IMR-90 (cell line): ENCODE results near the gene NDNF. TPM values are rescaled to one million over a fixed set of nuclear protein-coding genes. Genes with fewer than 3 reads are reported as not detected.

Source experiments
- ATAC-seq: fragments of 200-7000 bp; cut with Tn5 transposase; 2 replicates; pipeline ENCODE4 v1.9.1; 2020; ENCODE audit warnings: low read depth, mild to moderate bottlenecking, moderate library complexity
- BruUV-seq: library from RNA; stranded (reverse); fragments of 400-500 nt; replicated peaks from 2 replicates; lab custom pipeline; 2021; lab: Mats Ljungman, UMichigan
- CTCF ChIA-PET: fragments of 300-600 bp; formaldehyde crosslinking; extraction: SDS; loops from one replicate; lab custom pipeline; 2021; ENCODE audit warnings: antibody characterized with exemption; lab: Yijun Ruan, JAX
- POLR2A ChIA-PET: fragments of 300-600 bp; sonication (Branson Sonifier 250); formaldehyde crosslinking; loops from one replicate; lab custom pipeline; 2022; ENCODE audit warnings: antibody characterized with exemption; ENCODE audit not compliant: unreplicated experiment; lab: Charles Lee
- DNase-seq: peaks from one replicate; pipeline ENCODE4 v3.0.0; 2013
- H2AFZ ChIP-seq: replicated peaks from 2 replicates; pipeline ENCODE3; 2013; ENCODE audit warnings: low read length, mild to moderate bottlenecking; ENCODE audit not compliant: poor library complexity
- H2AK5ac ChIP-seq: 2 replicates; pipeline ENCODE4 v1.6.1; 2013; ENCODE audit warnings: low read depth, low read length, inconsistent platforms
- H2AK9ac ChIP-seq: replicated peaks from 2 replicates; pipeline ENCODE3; 2013; ENCODE audit warnings: mild to moderate bottlenecking, low read depth, low read length, moderate library complexity; ENCODE audit not compliant: poor library complexity
- H2BK120ac ChIP-seq: 2 replicates; pipeline ENCODE4 v1.6.1; 2013; ENCODE audit warnings: low read depth, low read length, inconsistent platforms
- H2BK15ac ChIP-seq: 3 replicates; pipeline ENCODE4 v1.6.1; 2013; ENCODE audit warnings: low read depth, low read length, inconsistent platforms
- H2BK20ac ChIP-seq: 2 replicates; pipeline ENCODE4 v1.6.1; 2013; ENCODE audit warnings: low read depth, mild to moderate bottlenecking, inconsistent platforms, low read length, moderate library complexity
- H2BK5ac ChIP-seq: 2 replicates; pipeline ENCODE4 v1.6.1; 2013; ENCODE audit warnings: mild to moderate bottlenecking, low read depth, low read length, inconsistent platforms; ENCODE audit not compliant: poor library complexity, severe bottlenecking
- H3K14ac ChIP-seq: replicated peaks from 2 replicates; pipeline ENCODE4 v1.6.1; 2013; ENCODE audit warnings: low read depth, low read length, inconsistent platforms
- H3K18ac ChIP-seq: 2 replicates; pipeline ENCODE4 v1.6.1; 2013; ENCODE audit warnings: low read depth, low read length, control low read depth
- H3K23ac ChIP-seq: 2 replicates; pipeline ENCODE4 v1.6.1; 2013; ENCODE audit warnings: low read depth, low read length, inconsistent platforms
- H3K27ac ChIP-seq: 2 replicates; pipeline ENCODE4 v1.5.1; 2013; ENCODE audit warnings: mild to moderate bottlenecking, control low read depth, low read length; ENCODE audit not compliant: insufficient read depth
- H3K27me3 ChIP-seq: 2 replicates; pipeline ENCODE4 v1.6.1; 2013; ENCODE audit warnings: low read length; ENCODE audit not compliant: control insufficient read depth, insufficient read depth
- H3K36me3 ChIP-seq: 2 replicates; pipeline ENCODE4 v1.6.1; 2013; ENCODE audit warnings: low read length, mixed read lengths; ENCODE audit not compliant: control insufficient read depth, insufficient read depth
- H3K4ac ChIP-seq: 2 replicates; pipeline ENCODE4 v1.6.1; 2013; ENCODE audit warnings: low read depth, low read length, inconsistent platforms
- H3K4me1 ChIP-seq: 2 replicates; pipeline ENCODE4 v1.6.1; 2013; ENCODE audit warnings: low read length, mixed read lengths; ENCODE audit not compliant: control insufficient read depth, insufficient read depth
- H3K4me2 ChIP-seq: 2 replicates; pipeline ENCODE4 v1.6.1; 2013; ENCODE audit warnings: low read depth, mild to moderate bottlenecking, control low read depth, low read length, moderate library complexity
- H3K4me3 ChIP-seq: 2 replicates; pipeline ENCODE4 v1.5.1; 2013; ENCODE audit warnings: low read depth, mild to moderate bottlenecking, control low read depth, low read length, moderate library complexity; ENCODE audit not compliant: insufficient read depth
- H3K56ac ChIP-seq: 2 replicates; pipeline ENCODE4 v1.6.1; 2013; ENCODE audit warnings: low read length, inconsistent platforms; ENCODE audit not compliant: insufficient read depth; ENCODE audit errors: extremely low read depth
- H3K79me1 ChIP-seq, 2 experiments: 2 replicates each; pipeline ENCODE4 v1.6.1; 2013; ENCODE audit warnings: low read length in 2 of 2, inconsistent platforms in 1 of 2, low read depth in 1 of 2
- H3K9ac ChIP-seq: 2 replicates; pipeline ENCODE4 v1.6.1; 2013; ENCODE audit warnings: low read depth, low read length, control low read depth
- H3K9me1 ChIP-seq: 2 replicates; pipeline ENCODE4 v1.6.1; 2013; ENCODE audit warnings: low read length, inconsistent platforms; ENCODE audit not compliant: insufficient read depth
- H3K9me3 ChIP-seq: 2 replicates; pipeline ENCODE4 v1.6.1; 2013; ENCODE audit warnings: low read length; ENCODE audit not compliant: control insufficient read depth, insufficient read depth
- H4K20me1 ChIP-seq: 2 replicates; pipeline ENCODE4 v1.6.1; 2013; ENCODE audit warnings: low read length, inconsistent platforms; ENCODE audit not compliant: insufficient read depth
- H4K5ac ChIP-seq: 2 replicates; pipeline ENCODE4 v1.6.1; 2013; ENCODE audit warnings: mild to moderate bottlenecking, low read depth, low read length, control low read depth
- H4K8ac ChIP-seq, 2 experiments: 2 replicates each; pipeline ENCODE4 v1.6.1; 2013; ENCODE audit warnings: low read depth in 2 of 2, low read length in 2 of 2, control low read depth in 1 of 2, inconsistent platforms in 1 of 2
- H4K91ac ChIP-seq: 2 replicates; pipeline ENCODE4 v1.6.1; 2013; ENCODE audit warnings: low read depth, low read length, inconsistent platforms; ENCODE audit not compliant: insufficient read depth
- BHLHE40 ChIP-seq: fragments of 150-350 bp; IDR thresholded peaks from 2 replicates; pipeline ENCODE4 v1.6.1; 2016; ENCODE audit warnings: mild to moderate bottlenecking, low read depth, low read length
- CEBPB ChIP-seq: IDR thresholded peaks from 2 replicates; pipeline ENCODE4 v1.6.1; 2012; ENCODE audit warnings: low read depth, low read length, improper control_type of control experiment
- CHD1 ChIP-seq: IDR thresholded peaks from 2 replicates; pipeline ENCODE4 v1.6.1; 2012; ENCODE audit warnings: low read depth, low read length, improper control_type of control experiment
- FOS ChIP-seq: fragments of 150-350 bp; IDR thresholded peaks from 2 replicates; pipeline ENCODE4 v1.6.1; 2016; ENCODE audit warnings: low read depth, low read length
- MAFK ChIP-seq: IDR thresholded peaks from 2 replicates; pipeline ENCODE4 v1.6.1; 2012; ENCODE audit warnings: low read depth, low read length, improper control_type of control experiment
- MAZ ChIP-seq: IDR thresholded peaks from 2 replicates; pipeline ENCODE4 v1.6.1; 2012; ENCODE audit warnings: low read depth, mild to moderate bottlenecking, low read length, improper control_type of control experiment, moderate library complexity, borderline replicate concordance
- MXI1 ChIP-seq: IDR thresholded peaks from 2 replicates; pipeline ENCODE4 v1.6.1; 2012; ENCODE audit warnings: low read depth, mild to moderate bottlenecking, low read length, moderate library complexity, borderline replicate concordance
- NFE2L2 ChIP-seq: fragments of 150-350 bp; IDR thresholded peaks from 2 replicates; pipeline ENCODE4 v1.6.1; 2016; ENCODE audit warnings: low read depth, mild to moderate bottlenecking, low read length
- POLR2A ChIP-seq: IDR thresholded peaks from 2 replicates; pipeline ENCODE4 v1.6.1; 2012; ENCODE audit warnings: mild to moderate bottlenecking, low read depth, low read length
- RAD21 ChIP-seq: IDR thresholded peaks from 2 replicates; pipeline ENCODE4 v1.6.1; 2012; ENCODE audit warnings: low read length, improper control_type of control experiment
- RCOR1 ChIP-seq: IDR thresholded peaks from 2 replicates; pipeline ENCODE4 v1.6.1; 2012; ENCODE audit warnings: mild to moderate bottlenecking, low read length, improper control_type of control experiment; ENCODE audit not compliant: insufficient replicate concordance
- RFX5 ChIP-seq: IDR thresholded peaks from 2 replicates; pipeline ENCODE4 v1.8.0; 2012; ENCODE audit warnings: low read depth, mild to moderate bottlenecking, low read length, moderate library complexity
- SMC3 ChIP-seq: fragments of 150-350 bp; IDR thresholded peaks from 2 replicates; pipeline ENCODE4 v1.6.1; 2016; ENCODE audit warnings: low read depth, mild to moderate bottlenecking, antibody characterized with exemption, low read length, moderate library complexity
- WGBS, 2 experiments: methylation state at CpG; one replicate each; pipeline versions ENCODE4 v1.1.5 to v1.1.7; 2013; ENCODE audit warnings: missing lambda C conversion rate in 2 of 2; ENCODE audit not compliant: insufficient read length in 1 of 2; ENCODE audit errors: extremely low coverage in 2 of 2; 5-methylcytosine and 5-hydroxymethylcytosine counted together
- dilution Hi-C: fragments of 300-500 bp; cut with HindIII; formaldehyde crosslinking; loops from one replicate; pipeline ENCODE4 v1.14.3; 2018; ENCODE audit warnings: low sequenced_read_pairs; ENCODE audit not compliant: unreplicated experiment
- in situ Hi-C: fragments of 300-500 bp; cut with MboI; formaldehyde crosslinking; loops from 3 replicates; pipeline ENCODE4 v1.14.3; 2019; ENCODE audit warnings: low sequenced_read_pairs, inconsistent platforms, mixed read lengths
- intact Hi-C: fragments of 100-400 bp; cut with micrococcal nuclease; formaldehyde crosslinking; loops from 2 replicates; pipeline ENCODE4 v1.10.0; 2022
- polyA plus RNA-seq, 3 experiments: library from polyadenylated mRNA; depleted of rRNA; stranded (reverse); fragments of >200 nt; gene quantifications; 2 replicates each; pipeline ENCODE4 v1.2.3, GENCODE V29; 2012; ENCODE audit warnings: low replicate concordance in 1 of 3
- total RNA-seq: library from RNA; depleted of rRNA; stranded (reverse); fragments of >200 nt; gene quantifications from 2 replicates; pipeline ENCODE4 v1.2.3, GENCODE V29; 2012
- TF ChIP-seq, protein P1 (sequence below): conservative IDR thresholded peaks from 2 replicates; pipeline ENCODE4 v1.5.1; 2012; ENCODE audit warnings: mild to moderate bottlenecking, low read depth, low read length, improper control_type of control experiment
- TF ChIP-seq, protein P2 (sequence below): fragments of 150-350 bp; IDR thresholded peaks from 2 replicates; pipeline ENCODE4 v1.6.1; 2017; ENCODE audit warnings: mild to moderate bottlenecking, antibody characterized with exemption, low read length, low read depth
- TF ChIP-seq, protein P3 (sequence below): fragments of 150-350 bp; IDR thresholded peaks from 2 replicates; pipeline ENCODE4 v1.6.1; 2016; ENCODE audit warnings: low read depth, mild to moderate bottlenecking, low read length, moderate library complexity, borderline replicate concordance

Gene NDNF
- total and polyA plus RNA-seq, 2 of the 4 experiments (the other 2 are of a cell fraction), result under 0.01 TPM; not detected in 1

DNA sequence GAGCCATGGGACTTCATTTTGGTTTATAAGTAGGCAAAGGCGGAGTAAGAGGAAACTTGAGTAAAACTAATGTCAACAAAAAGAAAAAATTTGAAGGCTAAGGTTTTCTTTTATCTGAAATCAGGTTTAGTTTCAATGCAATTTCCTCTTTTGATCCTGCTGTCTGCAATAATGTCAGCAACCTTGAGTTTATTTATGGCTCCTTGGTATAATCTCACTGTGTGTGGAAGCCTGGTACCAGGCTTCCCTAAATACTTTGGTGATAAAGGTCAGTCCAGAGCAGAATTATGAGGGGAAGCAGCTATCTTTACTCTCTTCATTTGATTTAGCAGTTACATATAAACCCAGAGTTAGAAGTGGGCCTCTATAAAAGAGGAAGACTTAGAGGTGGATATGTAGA, 57.8 kb downstream of the NDNF start:
- intact Hi-C loops (no loop called here), in situ Hi-C loops (no loop called here), dilution Hi-C loops (no loop called here)
- H2BK20ac ChIP-seq, result no peak overlapping the region
- H3K4me1 ChIP-seq, result no peaks in the 10 kb centered on the region
- no peak overlapping the region for H4K5ac ChIP-seq
- no peak overlapping the region for H3K14ac ChIP-seq
- no peak overlapping the region for H2BK5ac ChIP-seq
- H3K9me1 ChIP-seq, result no peaks in the 10 kb centered on the region
- CTCF ChIA-PET, result no interaction called here
- no peak for ATAC-seq
- TF ChIP-seq, protein P1, sequence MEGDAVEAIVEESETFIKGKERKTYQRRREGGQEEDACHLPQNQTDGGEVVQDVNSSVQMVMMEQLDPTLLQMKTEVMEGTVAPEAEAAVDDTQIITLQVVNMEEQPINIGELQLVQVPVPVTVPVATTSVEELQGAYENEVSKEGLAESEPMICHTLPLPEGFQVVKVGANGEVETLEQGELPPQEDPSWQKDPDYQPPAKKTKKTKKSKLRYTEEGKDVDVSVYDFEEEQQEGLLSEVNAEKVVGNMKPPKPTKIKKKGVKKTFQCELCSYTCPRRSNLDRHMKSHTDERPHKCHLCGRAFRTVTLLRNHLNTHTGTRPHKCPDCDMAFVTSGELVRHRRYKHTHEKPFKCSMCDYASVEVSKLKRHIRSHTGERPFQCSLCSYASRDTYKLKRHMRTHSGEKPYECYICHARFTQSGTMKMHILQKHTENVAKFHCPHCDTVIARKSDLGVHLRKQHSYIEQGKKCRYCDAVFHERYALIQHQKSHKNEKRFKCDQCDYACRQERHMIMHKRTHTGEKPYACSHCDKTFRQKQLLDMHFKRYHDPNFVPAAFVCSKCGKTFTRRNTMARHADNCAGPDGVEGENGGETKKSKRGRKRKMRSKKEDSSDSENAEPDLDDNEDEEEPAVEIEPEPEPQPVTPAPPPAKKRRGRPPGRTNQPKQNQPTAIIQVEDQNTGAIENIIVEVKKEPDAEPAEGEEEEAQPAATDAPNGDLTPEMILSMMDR, result no peak
- TF ChIP-seq SMC3, result no peak
- no peak for TF ChIP-seq MAZ
- no peak for TF ChIP-seq MXI1
- no peak for TF ChIP-seq MAFK
- TF ChIP-seq, protein P2, sequence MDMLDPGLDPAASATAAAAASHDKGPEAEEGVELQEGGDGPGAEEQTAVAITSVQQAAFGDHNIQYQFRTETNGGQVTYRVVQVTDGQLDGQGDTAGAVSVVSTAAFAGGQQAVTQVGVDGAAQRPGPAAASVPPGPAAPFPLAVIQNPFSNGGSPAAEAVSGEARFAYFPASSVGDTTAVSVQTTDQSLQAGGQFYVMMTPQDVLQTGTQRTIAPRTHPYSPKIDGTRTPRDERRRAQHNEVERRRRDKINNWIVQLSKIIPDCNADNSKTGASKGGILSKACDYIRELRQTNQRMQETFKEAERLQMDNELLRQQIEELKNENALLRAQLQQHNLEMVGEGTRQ, result no peak
- no peak for TF ChIP-seq CEBPB
- TF ChIP-seq RCOR1, result no peak
- TF ChIP-seq RFX5, result no peak
- TF ChIP-seq, protein P3, sequence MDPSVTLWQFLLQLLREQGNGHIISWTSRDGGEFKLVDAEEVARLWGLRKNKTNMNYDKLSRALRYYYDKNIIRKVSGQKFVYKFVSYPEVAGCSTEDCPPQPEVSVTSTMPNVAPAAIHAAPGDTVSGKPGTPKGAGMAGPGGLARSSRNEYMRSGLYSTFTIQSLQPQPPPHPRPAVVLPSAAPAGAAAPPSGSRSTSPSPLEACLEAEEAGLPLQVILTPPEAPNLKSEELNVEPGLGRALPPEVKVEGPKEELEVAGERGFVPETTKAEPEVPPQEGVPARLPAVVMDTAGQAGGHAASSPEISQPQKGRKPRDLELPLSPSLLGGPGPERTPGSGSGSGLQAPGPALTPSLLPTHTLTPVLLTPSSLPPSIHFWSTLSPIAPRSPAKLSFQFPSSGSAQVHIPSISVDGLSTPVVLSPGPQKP, result no peak
- no peak for TF ChIP-seq RAD21
- TF ChIP-seq POLR2A, result no peak
- TF ChIP-seq BHLHE40, result no peak
- TF ChIP-seq FOS, result no peak
- no peak for TF ChIP-seq NFE2L2
- TF ChIP-seq CHD1, result no peak
- no peak overlapping the region for H3K4me2 ChIP-seq
- BruUV-seq, result no TSS peak
- H3K23ac ChIP-seq, result no peak overlapping the region
- H2AK5ac ChIP-seq, result no peak overlapping the region
- H3K4me3 ChIP-seq, result no peak overlapping the region
- POLR2A ChIA-PET, result no interaction called here
- no peak for DNase-seq
- 83% methylated on average over 1 of the region's 1 CpG; no CpG with 5 or more reads in 1 of the 2 experiments for WGBS, 2 experiments
- no peaks in the 10 kb centered on the region for H3K79me1 ChIP-seq
- H3K9me3 ChIP-seq, result no peaks in the 10 kb centered on the region
- H4K20me1 ChIP-seq, result no peaks in the 10 kb centered on the region
- no peak overlapping the region for H3K56ac ChIP-seq
- H2AK9ac ChIP-seq, result no peak overlapping the region
- no peak overlapping the region for H2BK15ac ChIP-seq
- no peaks in the 10 kb centered on the region for H3K27me3 ChIP-seq
- no peak overlapping the region for H3K27ac ChIP-seq
- H2BK120ac ChIP-seq, result no peak overlapping the region
- no peak overlapping the region for H3K18ac ChIP-seq
- H2AFZ ChIP-seq, result no peak overlapping the region
- H3K9ac ChIP-seq, result no peak overlapping the region
- no peak overlapping the region for H4K91ac ChIP-seq
- no peaks in the 10 kb centered on the region for H3K36me3 ChIP-seq
- no peak overlapping the region for H4K8ac ChIP-seq
- no peak overlapping the region for H3K4ac ChIP-seq
